ENCODE results near the gene SSR1. TPM values are rescaled to one million over a fixed set of nuclear protein-coding genes. Genes with fewer than 3 reads are reported as not detected.
A peak's percentile ranks its signal among the peaks of the same experiment; 100 is the strongest.

Gene SSR1
- total and polyA plus RNA-seq, 2 experiments from 2014 or later: 65.3 to 70.2 TPM

DNA sequence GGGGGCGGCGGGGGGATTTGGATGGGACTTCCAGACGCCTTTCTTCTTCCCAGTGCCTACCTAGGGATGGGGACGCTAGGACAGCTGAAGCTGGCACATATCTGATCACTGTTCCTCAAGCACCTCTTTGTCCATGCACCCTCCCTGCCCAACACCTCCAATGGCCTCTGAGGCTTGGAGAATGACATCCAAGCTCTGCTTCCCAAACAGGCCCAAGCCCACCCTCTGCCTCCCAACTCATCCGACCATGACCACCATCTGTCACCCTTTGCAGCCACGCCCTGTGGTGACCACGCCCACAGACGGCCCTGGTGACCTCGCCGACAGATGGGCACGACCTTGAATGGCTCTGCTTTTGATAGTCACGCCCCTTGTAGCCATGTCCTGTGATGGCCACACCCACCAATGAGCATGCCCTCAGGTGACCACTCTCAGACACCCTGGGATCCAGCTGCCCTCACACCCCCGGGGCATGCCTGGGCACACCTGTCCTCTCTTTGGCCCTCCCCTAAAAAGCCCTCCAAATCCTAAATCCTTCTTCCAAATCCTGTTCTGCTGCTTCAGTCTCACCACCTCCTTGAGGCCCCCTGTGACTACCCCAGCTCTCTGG, 51.0 kb downstream of the SSR1 start:
- Histone ChIP-seq H3K4me2 (peak overlapping the region; percentile 99), H3K4me1 (ENCODE audit: insufficient read depth) (peaks cover 10% of the 10 kb centered on the region), H3K4me3 (peak overlapping the region; percentile 85), H3K9me2 (ENCODE audit: insufficient read depth) (0 out of 2 replicates have a peak, but pooled peaks cover 3% of the 10 kb centered on the region), H3K27ac (ENCODE audit: low read depth) (peak overlapping the region; percentile 67; the same call in 1 of the 2 replicates), H4K20me1 (replicated peaks; ENCODE audit: insufficient read depth) (no peaks in the 10 kb centered on the region), H3K36me3 (ENCODE audit: insufficient read depth) (no peaks in the 10 kb centered on the region), H3F3A (replicated peaks; ENCODE audit: low read depth) (peaks cover 8% of the 10 kb centered on the region), H3K27me3 (ENCODE audit: insufficient read depth) (peaks cover 3% of the 10 kb centered on the region; the same call in 1 of the 2 replicates), H3K79me2 (replicated peaks; ENCODE audit: insufficient read depth) (no peaks in the 10 kb centered on the region), H2AFZ (peak overlapping the region; percentile 93)
- Mint-ChIP-seq H3K27ac (peak overlapping the region; percentile 83), H3K4me1 (peaks cover 21% of the 10 kb centered on the region), H3K27me3 (ENCODE audit: insufficient read depth, low read depth, poor library complexity) (peaks cover 19% of the 10 kb centered on the region), H3K9me3 (peaks cover 6% of the 10 kb centered on the region; the same call in 1 of the 3 replicates), H3K4me3 (peak overlapping the region; percentile 83), H3K36me3 (ENCODE audit: low read depth) (peaks cover 3% of the 10 kb centered on the region)
- peak; percentile 88 for DNase-seq (ENCODE audit: low spot score)
- TF ChIP-seq JUNB (IDR thresholded peaks at IDR 0.05; ENCODE audit: unreplicated experiment) (no peak), CREB1 (CRISPR knock-in tag; IDR thresholded peaks at IDR 0.05; ENCODE audit: low read depth) (no peak), EZH2 (IDR thresholded peaks at IDR 0.05; ENCODE audit: low read depth, unreplicated experiment) (no peak), NANOG (IDR thresholded peaks at IDR 0.05; ENCODE audit: borderline replicate concordance) (no peak), EZH2phosphoT487 (IDR thresholded peaks at IDR 0.05; ENCODE audit: unreplicated experiment) (no peak), REST (IDR thresholded peaks at IDR 0.05; ENCODE audit: unreplicated experiment) (no peak), ZNF331 (CRISPR knock-in tag; IDR thresholded peaks at IDR 0.05; ENCODE audit: low read depth) (no peak), POLR2AphosphoS5 (IDR thresholded peaks at IDR 0.05; ENCODE audit: low read depth) (no peak; the same call in 1 of the 2 replicates), ZNF114 (CRISPR knock-in tag; IDR thresholded peaks at IDR 0.05) (no peak), STAT1 (IDR thresholded peaks at IDR 0.05; ENCODE audit: unreplicated experiment) (no peak), ZNF462 (CRISPR knock-in tag; IDR thresholded peaks at IDR 0.05) (no peak)
- TF ChIP-seq, protein P1, sequence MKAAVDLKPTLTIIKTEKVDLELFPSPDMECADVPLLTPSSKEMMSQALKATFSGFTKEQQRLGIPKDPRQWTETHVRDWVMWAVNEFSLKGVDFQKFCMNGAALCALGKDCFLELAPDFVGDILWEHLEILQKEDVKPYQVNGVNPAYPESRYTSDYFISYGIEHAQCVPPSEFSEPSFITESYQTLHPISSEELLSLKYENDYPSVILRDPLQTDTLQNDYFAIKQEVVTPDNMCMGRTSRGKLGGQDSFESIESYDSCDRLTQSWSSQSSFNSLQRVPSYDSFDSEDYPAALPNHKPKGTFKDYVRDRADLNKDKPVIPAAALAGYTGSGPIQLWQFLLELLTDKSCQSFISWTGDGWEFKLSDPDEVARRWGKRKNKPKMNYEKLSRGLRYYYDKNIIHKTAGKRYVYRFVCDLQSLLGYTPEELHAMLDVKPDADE (IDR thresholded peaks at IDR 0.05): no peak
- TF ChIP-seq, protein P2, sequence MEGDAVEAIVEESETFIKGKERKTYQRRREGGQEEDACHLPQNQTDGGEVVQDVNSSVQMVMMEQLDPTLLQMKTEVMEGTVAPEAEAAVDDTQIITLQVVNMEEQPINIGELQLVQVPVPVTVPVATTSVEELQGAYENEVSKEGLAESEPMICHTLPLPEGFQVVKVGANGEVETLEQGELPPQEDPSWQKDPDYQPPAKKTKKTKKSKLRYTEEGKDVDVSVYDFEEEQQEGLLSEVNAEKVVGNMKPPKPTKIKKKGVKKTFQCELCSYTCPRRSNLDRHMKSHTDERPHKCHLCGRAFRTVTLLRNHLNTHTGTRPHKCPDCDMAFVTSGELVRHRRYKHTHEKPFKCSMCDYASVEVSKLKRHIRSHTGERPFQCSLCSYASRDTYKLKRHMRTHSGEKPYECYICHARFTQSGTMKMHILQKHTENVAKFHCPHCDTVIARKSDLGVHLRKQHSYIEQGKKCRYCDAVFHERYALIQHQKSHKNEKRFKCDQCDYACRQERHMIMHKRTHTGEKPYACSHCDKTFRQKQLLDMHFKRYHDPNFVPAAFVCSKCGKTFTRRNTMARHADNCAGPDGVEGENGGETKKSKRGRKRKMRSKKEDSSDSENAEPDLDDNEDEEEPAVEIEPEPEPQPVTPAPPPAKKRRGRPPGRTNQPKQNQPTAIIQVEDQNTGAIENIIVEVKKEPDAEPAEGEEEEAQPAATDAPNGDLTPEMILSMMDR (conservative IDR thresholded peaks at IDR 0.05; ENCODE audit: low read depth in 2 of 2): no peak
- peak; percentile 54 for ATAC-seq
